OCI-LY1 (cell line): ENCODE data around the gene RIBC1.
A peak's percentile ranks its signal among the peaks of the same experiment; 100 is the strongest.

Experiments
- H2AFZ ChIP-seq: fragments of 200-600 bp; sonication (generic), shearing (Covaris generic); 2 replicates; pipeline ENCODE4 v1.6.0; 2014; ENCODE audit warnings: antibody characterized with exemption, mild to moderate bottlenecking, low read length
- H3F3A ChIP-seq: fragments of 200-600 bp; sonication (generic), shearing (Covaris generic); 2 replicates; pipeline ENCODE4 v1.6.0; 2014; ENCODE audit warnings: mild to moderate bottlenecking, antibody characterized with exemption, low read length, moderate library complexity; ENCODE audit not compliant: insufficient read depth
- H3K27ac ChIP-seq: fragments of 200-600 bp; sonication (generic); 2 replicates; pipeline ENCODE4 v1.5.1; 2014; ENCODE audit warnings: low read length, mixed run types, mild to moderate bottlenecking, low read depth; ENCODE audit not compliant: poor library complexity, severe bottlenecking
- H3K27me3 ChIP-seq: fragments of 200-600 bp; sonication (generic); 2 replicates; pipeline ENCODE4 v1.6.0; 2014; ENCODE audit warnings: antibody characterized with exemption, mild to moderate bottlenecking, low read length, moderate library complexity; ENCODE audit not compliant: insufficient read depth
- H3K36me3 ChIP-seq: fragments of 200-600 bp; sonication (generic); 2 replicates; pipeline ENCODE4 v1.6.1; 2014; ENCODE audit warnings: mild to moderate bottlenecking, antibody characterized with exemption, low read length, moderate library complexity, mixed read lengths; ENCODE audit not compliant: insufficient read depth
- H3K4me1 ChIP-seq: fragments of 200-600 bp; sonication (generic); 2 replicates; pipeline ENCODE4 v1.5.1; 2014; ENCODE audit warnings: mild to moderate bottlenecking, low read length, moderate library complexity; ENCODE audit not compliant: insufficient read depth, severe bottlenecking
- H3K4me2 ChIP-seq: fragments of 200-600 bp; sonication (generic), shearing (Covaris generic); 2 replicates; pipeline ENCODE4 v1.6.1; 2014; ENCODE audit warnings: low read length
- H3K4me3 ChIP-seq: fragments of 200-600 bp; sonication (generic); 2 replicates; pipeline ENCODE4 v1.5.1; 2014; ENCODE audit warnings: low read length, low read depth, mild to moderate bottlenecking, mixed read lengths; ENCODE audit not compliant: poor library complexity, severe bottlenecking
- H3K79me2 ChIP-seq: fragments of 200-600 bp; shearing (Covaris generic); 2 replicates; pipeline ENCODE4 v1.6.1; 2016; ENCODE audit warnings: mixed run types, low read length, mixed read lengths; ENCODE audit not compliant: insufficient read depth
- H3K9ac ChIP-seq: fragments of 200-600 bp; sonication (generic), shearing (Covaris generic); 2 replicates; pipeline ENCODE4 v1.6.1; 2014; ENCODE audit warnings: mild to moderate bottlenecking, low read length, mixed read lengths
- H3K9me2 ChIP-seq: fragments of 200-600 bp; sonication (generic), shearing (Covaris generic); 2 replicates; pipeline ENCODE4 v1.6.1; 2014; ENCODE audit warnings: low read depth, mild to moderate bottlenecking, low read length, mixed read lengths
- H3K9me3 ChIP-seq: fragments of 200-600 bp; shearing (Covaris generic); 2 replicates; pipeline ENCODE4 v1.6.1; 2014; ENCODE audit warnings: low read length, mixed read lengths
- H4K20me1 ChIP-seq: fragments of 200-600 bp; sonication (generic), shearing (Covaris generic); 2 replicates; pipeline ENCODE4 v1.6.0; 2016; ENCODE audit warnings: mild to moderate bottlenecking, low read length; ENCODE audit not compliant: insufficient read depth
- CTCF ChIP-seq: fragments of 200-600 bp; sonication (generic), shearing (Covaris generic); IDR thresholded peaks from 2 replicates; pipeline ENCODE4 v1.5.1; 2017; ENCODE audit warnings: mild to moderate bottlenecking, antibody characterized with exemption, low read length, moderate library complexity, mixed read lengths
- EZH2 ChIP-seq: fragments of 200-600 bp; sonication (generic), shearing (Covaris generic); IDR thresholded peaks from 2 replicates; pipeline ENCODE4 v1.8.0; 2017; ENCODE audit warnings: borderline replicate concordance, mixed run types, mild to moderate bottlenecking, antibody characterized with exemption, low read length, moderate library complexity, mixed read lengths

Gene RIBC1

GRCh38 chrX:53433651-53434639 lies 11.3 kb downstream of the RIBC1 start, which contains the start of gene HSD17B10:
Gene HSD17B10, minus strand, starts transcription at chrX:53434370. Its CDS starts 25 bp downstream, at chrX:53434345.
- Histone ChIP-seq H3K79me2 (0 out of 2 replicates have a peak, but pooled peaks cover 2% of the 10 kb centered on the region), H3K9ac (peak within 1 kb of the TSS; percentile 96), H3K4me3 (peak within 1 kb of the TSS; percentile 91), H3K9me2 (no peaks in the 10 kb centered on the region), H3K36me3 (peaks cover 28% of the 10 kb centered on the region), H3K27ac (peak within 1 kb of the TSS; percentile 39), H3K4me1 (peaks cover 13% of the 10 kb centered on the region), H3K4me2 (peak within 1 kb of the TSS; percentile 95), H3K27me3 (no peaks in the 10 kb centered on the region), H3F3A (no peaks in the 10 kb centered on the region), H4K20me1 (no peaks in the 10 kb centered on the region), H3K9me3 (no peaks in the 10 kb centered on the region), H2AFZ (no peak within 1 kb of the TSS)
- TF ChIP-seq EZH2: no peak
- no peak for TF ChIP-seq CTCF

- no peaks in the 10 kb centered on the region for H3K9me2 ChIP-seq
- peaks cover 15% of the 10 kb centered on the region for H3K4me1 ChIP-seq
- no peaks in the 10 kb centered on the region for H3F3A ChIP-seq
- H3K9ac ChIP-seq: no peak overlapping the region
- no peaks in the 10 kb centered on the region for H3K9me3 ChIP-seq
- no peaks in the 10 kb centered on the region for H3K27me3 ChIP-seq
- H3K4me2 ChIP-seq: no peak overlapping the region
- H4K20me1 ChIP-seq: no peaks in the 10 kb centered on the region
- no peak overlapping the region for H2AFZ ChIP-seq
- no peak overlapping the region for H3K27ac ChIP-seq
- no peak for TF ChIP-seq EZH2
- peak; percentile 64 for TF ChIP-seq CTCF
- 0 out of 2 replicates have a peak, but pooled peaks cover 2% of the 10 kb centered on the region for H3K79me2 ChIP-seq
- no peak overlapping the region for H3K4me3 ChIP-seq
- peaks cover 13% of the 10 kb centered on the region for H3K36me3 ChIP-seq
Observed at GRCh38 chrX:53435997-53436396, 13.3 kb downstream of the RIBC1 start.

- Histone ChIP-seq H3K79me2 (0 out of 2 replicates have a peak, but pooled peaks cover 2% of the 10 kb centered on the region), H3K27me3 (no peaks in the 10 kb centered on the region), H3K36me3 (peaks cover 2% of the 10 kb centered on the region; the same call in 1 of the 2 replicates), H3K27ac (no peak overlapping the region), H2AFZ (no peak overlapping the region), H3K9me2 (no peaks in the 10 kb centered on the region), H3K4me2 (no peak overlapping the region), H3K9ac (no peak overlapping the region), H3F3A (no peaks in the 10 kb centered on the region), H4K20me1 (no peaks in the 10 kb centered on the region), H3K4me3 (no peak overlapping the region), H3K9me3 (no peaks in the 10 kb centered on the region), H3K4me1 (peaks cover 24% of the 10 kb centered on the region)
- no peak for TF ChIP-seq EZH2
- TF ChIP-seq CTCF: no peak
Observed at GRCh38 chrX:53437206-53437605, 14.5 kb downstream of the RIBC1 start.
